CD4-positive, alpha-beta T cell treated with Interferon alpha-2 for 1 hour (primary cell): Measurements from ENCODE around the gene BOLA2.
"Not testable (repeated sequence)": the region's sequence is repeated elsewhere in the genome, so short reads cannot be mapped to it uniquely, and the experiment has no call there.

Experiments used
- DNase-seq, 2 donors: peaks; one replicate each; pipeline ENCODE4 v3.0.0-alpha.2; 2020 to 2022

BOLA2 gene

GRCh38 chr16:29454269-29454668 is at the start of gene BOLA2, which contains the start of gene SLX1B:
Gene BOLA2 (minus strand): TSS chr16:29454351. CDS start chr16:29454253, 98 bp downstream.
Gene SLX1B (plus strand): TSS chr16:29454533.
- not testable (repeated sequence) for DNase-seq

GRCh38 chr16:29482276-29482675 is 28.1 kb upstream of the BOLA2 start:
- DNase-seq: not testable (repeated sequence)

GRCh38 chr16:29472065-29472464 is 17.9 kb upstream of the BOLA2 start:
- not testable (repeated sequence) for DNase-seq

- DNase-seq: peak; percentile 7 to 69
Measured at GRCh38 chr16:29469660-29470059, 15.5 kb upstream of the BOLA2 start.

GRCh38 chr16:29467654-29468366 is 13.7 kb upstream of the BOLA2 start:
- DNase-seq: not testable (repeated sequence)

GRCh38 chr16:29466904-29467303 is 12.8 kb upstream of the BOLA2 start:
- DNase-seq: not testable (repeated sequence)

- not testable (repeated sequence) for DNase-seq
Measured at GRCh38 chr16:29465985-29466824, 12.1 kb upstream of the BOLA2 start.

- DNase-seq: not testable (repeated sequence)
Measured at GRCh38 chr16:29460647-29461030, 6.5 kb upstream of the BOLA2 start.

GRCh38 chr16:29459706-29460646 is 5.8 kb upstream of the BOLA2 start, which contains the start of gene SULT1A4:
Gene SULT1A4 (plus strand): TSS chr16:29459913. CDS start chr16:29461386, 1,473 bp downstream.
- DNase-seq: not testable (repeated sequence)

GRCh38 chr16:29457660-29458059 is 3.5 kb upstream of the BOLA2 start:
- not testable (repeated sequence) for DNase-seq

GRCh38 chr16:29454828-29455227 is 677 bp upstream of the BOLA2 start:
- DNase-seq: not testable (repeated sequence)

- DNase-seq: not testable (repeated sequence)
Measured at GRCh38 chr16:29453754-29454153, 397 bp downstream of the BOLA2 start.

- not testable (repeated sequence) for DNase-seq
Measured at GRCh38 chr16:29425390-29425789, 28.8 kb downstream of the BOLA2 start.

GRCh38 chr16:29423587-29423986 is 30.6 kb downstream of the BOLA2 start:
- not testable (repeated sequence) for DNase-seq

GRCh38 chr16:29405249-29405648 is 48.9 kb downstream of the BOLA2 start:
- DNase-seq: not testable (repeated sequence)
